B cell (primary cell): ENCODE measurements around the gene SLC22A12. TPM values are rescaled to one million over a fixed set of nuclear protein-coding genes. Genes with fewer than 3 reads are reported as not detected.

ENCODE experiments used
- ATAC-seq: fragments of 200-7000 bp; cut with Tn5 transposase; one replicate; pipeline ENCODE4 v1.10.0; 2021; ENCODE audit warnings: low read depth, mild to moderate bottlenecking, moderate number of reproducible peaks, moderate library complexity
- CTCF ChIA-PET: fragments of 350-600 bp; sonication (Branson Sonifier 250); formaldehyde crosslinking; loops from one replicate; lab custom pipeline; 2021; ENCODE audit warnings: antibody characterized with exemption, inconsistent platforms; lab: Charles Lee
- POLR2A ChIA-PET: fragments of 350-600 bp; sonication (Branson Sonifier 250); formaldehyde crosslinking; loops from one replicate; lab custom pipeline; 2021; ENCODE audit warnings: antibody characterized with exemption; lab: Charles Lee
- DNase-seq: peaks from one replicate; pipeline ENCODE4 v3.0.0; 2013
- H2AFZ ChIP-seq: 2 replicates; pipeline ENCODE4 v1.6.1; 2012; ENCODE audit warnings: mild to moderate bottlenecking, low read depth, low read length; ENCODE audit not compliant: insufficient read depth, poor library complexity, severe bottlenecking
- H3K27ac ChIP-seq, 2 donors: 1 replicate in 1 of 2; 2 replicates in 1 of 2; pipeline ENCODE4 v1.5.1; 2012 to 2013; ENCODE audit warnings: low read length in 2 of 2, mild to moderate bottlenecking in 2 of 2, moderate library complexity in 1 of 2
- H3K27me3 ChIP-seq, 4 experiments: fragments of 200-600 bp in 1 of 4; sonication (generic) in 1 of 4; replicated peaks in 1 of 4; 1 replicate in 2 of 4; 2 replicates in 2 of 4; pipeline versions ENCODE4 v1.6.1 to v1.7.0; 2013 to 2016; ENCODE audit warnings: low read length in 3 of 4, mild to moderate bottlenecking in 2 of 4, mixed read lengths in 1 of 4, moderate library complexity in 1 of 4; ENCODE audit not compliant: insufficient read depth in 4 of 4, control insufficient read depth in 3 of 4; ENCODE audit errors: control extremely low read depth in 1 of 4
- H3K36me3 ChIP-seq, 2 experiments: replicated peaks in 1 of 2; 1 replicate in 1 of 2; 2 replicates in 1 of 2; pipeline versions ENCODE4 v1.6.1 to v1.7.1; 2013; ENCODE audit warnings: low read length in 1 of 2; ENCODE audit not compliant: insufficient read depth in 2 of 2, control insufficient read depth in 1 of 2; ENCODE audit errors: control extremely low read depth in 1 of 2, extremely low read depth in 1 of 2
- H3K4me1 ChIP-seq, 2 donors: fragments of 200-600 bp in 1 of 2; sonication (generic) in 1 of 2; 1 replicate in 1 of 2; 2 replicates in 1 of 2; pipeline versions ENCODE4 v1.5.1 to v1.6.1; 2013 to 2017; ENCODE audit warnings: low read length in 2 of 2; ENCODE audit not compliant: control insufficient read depth in 2 of 2, insufficient read depth in 2 of 2
- H3K4me2 ChIP-seq: replicated peaks from 2 replicates; pipeline ENCODE3; 2012; ENCODE audit warnings: mild to moderate bottlenecking, low read depth, low read length; ENCODE audit not compliant: poor library complexity, severe bottlenecking
- H3K4me3 ChIP-seq, 5 experiments: fragments of 200-600 bp in 1 of 5; sonication (generic) in 1 of 5; 1 replicate in 3 of 5; 2 replicates in 2 of 5; pipeline versions ENCODE4 v1.5.1 to v1.7.0; 2011 to 2016; ENCODE audit warnings: low read length in 4 of 5, mild to moderate bottlenecking in 4 of 5, low read depth in 2 of 5, control low read depth in 1 of 5, moderate library complexity in 1 of 5; ENCODE audit not compliant: insufficient read depth in 1 of 5; ENCODE audit errors: control extremely low read depth in 1 of 5, extremely low read depth in 1 of 5
- H3K79me2 ChIP-seq: fragments of 200-600 bp; sonication (generic); one replicate; pipeline ENCODE4 v1.6.0; 2016; ENCODE audit warnings: low read length; ENCODE audit not compliant: control insufficient read depth, insufficient read depth
- H3K9ac ChIP-seq: fragments of 200-600 bp; sonication (generic); 2 replicates; pipeline ENCODE4 v1.6.1; 2017; ENCODE audit warnings: mild to moderate bottlenecking, low read length, moderate library complexity
- H3K9me3 ChIP-seq, 3 donors: one replicate each; pipeline versions ENCODE4 v1.6.1 to v1.7.1; 2013; ENCODE audit warnings: low read length in 2 of 3; ENCODE audit not compliant: control insufficient read depth in 2 of 3, insufficient read depth in 1 of 3; ENCODE audit errors: control extremely low read depth in 1 of 3
- H4K20me1 ChIP-seq: 2 replicates; pipeline ENCODE4 v1.6.0; 2012; ENCODE audit warnings: mild to moderate bottlenecking, low read length; ENCODE audit not compliant: insufficient read depth, control insufficient read depth, poor library complexity, severe bottlenecking
- H3K27ac Mint-ChIP-seq: one replicate; pipeline ENCODE4 v1.8.0; 2021; ENCODE audit warnings: mixed read lengths
- H3K27me3 Mint-ChIP-seq: one replicate; pipeline ENCODE4 v1.8.0; 2021; ENCODE audit warnings: mixed read lengths
- H3K4me1 Mint-ChIP-seq: one replicate; pipeline ENCODE4 v1.8.0; 2021; ENCODE audit warnings: mixed read lengths
- H3K4me3 Mint-ChIP-seq: one replicate; pipeline ENCODE4 v1.8.0; 2021; ENCODE audit warnings: mixed read lengths
- H3K9me3 Mint-ChIP-seq: one replicate; pipeline ENCODE4 v1.8.0; 2022; ENCODE audit warnings: mixed read lengths; ENCODE audit not compliant: insufficient read depth
- CTCF ChIP-seq: fragments of 200-600 bp; IDR thresholded peaks from one replicate; pipeline ENCODE4 v1.8.0; 2022; ENCODE audit warnings: antibody characterized with exemption, mild to moderate bottlenecking
- EZH2 ChIP-seq: IDR thresholded peaks from 2 replicates; pipeline ENCODE4 v1.6.1; 2012; ENCODE audit warnings: borderline replicate concordance, low read depth, mild to moderate bottlenecking, moderate library complexity, low read length; ENCODE audit not compliant: insufficient read depth, poor library complexity, severe bottlenecking
- WGBS: methylation state at CpG from one replicate; pipeline ENCODE4 v1.1.5; 2013; ENCODE audit warnings: missing lambda C conversion rate; ENCODE audit not compliant: insufficient coverage; 5-methylcytosine and 5-hydroxymethylcytosine counted together
- intact Hi-C: fragments of 100-400 bp; cut with micrococcal nuclease; formaldehyde crosslinking; loops from one replicate; pipeline ENCODE4 v1.10.0; 2022
- polyA plus RNA-seq: library from polyadenylated mRNA; depleted of rRNA; stranded (reverse); fragments of >200 nt; gene quantifications from 2 replicates; pipeline ENCODE4 v1.2.3, GENCODE V29; 2012
- total RNA-seq, 2 donors: library from RNA; stranded (reverse); fragments of 120-200 nt in 1 of 2; gene quantifications; 1 replicate in 1 of 2; 2 replicates in 1 of 2; pipeline versions ENCODE4 v1.2.3 to v1.2.4, GENCODE V29; 2013 to 2022

The SLC22A12 gene
- total and polyA plus RNA-seq, 2 donors (not counting 1 experiment from before 2014, with no cell fraction given) = not detected

- no peaks in the 10 kb centered on the region for H3K9me3 Mint-ChIP-seq
- Histone ChIP-seq H3K27me3 (no peaks in the 10 kb centered on the region), H3K4me3 (no peak overlapping the region), H3K4me2 (no peak overlapping the region), H4K20me1 (no peaks in the 10 kb centered on the region), H3K36me3 (no peaks in the 10 kb centered on the region), H3K79me2 (no peaks in the 10 kb centered on the region), H2AFZ (no peak overlapping the region), H3K9ac (no peak overlapping the region), H3K9me3 (no peaks in the 10 kb centered on the region), H3K27ac (no peak overlapping the region), H3K4me1 (no peaks in the 10 kb centered on the region)
- H3K4me3 Mint-ChIP-seq = no peak overlapping the region
- ATAC-seq (no peak), DNase-seq (no peak)
- H3K27ac Mint-ChIP-seq = no peak overlapping the region
- 93% methylated on average over 29 of the region's 30 CpGs for WGBS
- H3K4me1 Mint-ChIP-seq = no peaks in the 10 kb centered on the region
- intact Hi-C loops = no loop called here
- CTCF ChIA-PET = no interaction called here
- no peak for TF ChIP-seq EZH2
- TF ChIP-seq CTCF = no peak
- peaks cover 3% of the 10 kb centered on the region for H3K27me3 Mint-ChIP-seq
- POLR2A ChIA-PET = no interaction called here
Observed at GRCh38 chr11:64566915-64567891, 23.8 kb upstream of the SLC22A12 start.

GRCh38 chr11:64568041-64568571 is 22.9 kb upstream of the SLC22A12 start:
- no peaks in the 10 kb centered on the region for H3K9me3 Mint-ChIP-seq
- Histone ChIP-seq H3K9me3 (no peaks in the 10 kb centered on the region), H2AFZ (no peak overlapping the region), H3K4me3 (no peak overlapping the region), H3K27ac (no peak overlapping the region), H3K36me3 (no peaks in the 10 kb centered on the region), H3K27me3 (no peaks in the 10 kb centered on the region), H3K4me1 (no peaks in the 10 kb centered on the region), H4K20me1 (no peaks in the 10 kb centered on the region), H3K79me2 (no peaks in the 10 kb centered on the region), H3K4me2 (no peak overlapping the region), H3K9ac (no peak overlapping the region)
- ChIA-PET CTCF (no interaction called here), POLR2A (no interaction called here)
- TF ChIP-seq CTCF (no peak), EZH2 (no peak)
- no peak for ATAC-seq
- intact Hi-C loops = no loop called here
- no peak for DNase-seq
- no peaks in the 10 kb centered on the region for H3K4me1 Mint-ChIP-seq
- no peak overlapping the region for H3K4me3 Mint-ChIP-seq
- peaks cover 11% of the 10 kb centered on the region for H3K27me3 Mint-ChIP-seq
- WGBS = 93% methylated on average over 34 of the region's 34 CpGs
- no peak overlapping the region for H3K27ac Mint-ChIP-seq
